NCI-H345 (cell line): ENCODE results near the gene DNAAF1.
A peak's percentile ranks its signal among the peaks of the same experiment; 100 is the strongest.

ENCODE experiments used
- DNase-seq: peaks from one replicate; lab custom pipeline; 2025; lab: John Stamatoyannopoulos, UW

DNAAF1 gene

GRCh38 chr16:84124257-84125073, 20.6 kb upstream of the DNAAF1 start:
- no peak for DNase-seq

- DNase-seq, result no peak
These were observed 14.0 kb upstream of the DNAAF1 start for GRCh38 chr16:84131117-84131516.

GRCh38 chr16:84132527-84133285, 12.4 kb upstream of the DNAAF1 start:
- no peak for DNase-seq

- DNase-seq, result no peak
These were observed 8.6 kb upstream of the DNAAF1 start for GRCh38 chr16:84136331-84137125.

GRCh38 chr16:84137287-84137686, 7.8 kb upstream of the DNAAF1 start:
- no peak for DNase-seq

- no peak for DNase-seq
These were observed 7.2 kb upstream of the DNAAF1 start for GRCh38 chr16:84137769-84138357.

- DNase-seq, result no peak
These were observed 6.6 kb upstream of the DNAAF1 start for GRCh38 chr16:84138500-84138823.

GRCh38 chr16:84138824-84139627, 6.1 kb upstream of the DNAAF1 start:
- DNase-seq, result peak; percentile 55

GRCh38 chr16:84139628-84140258, 5.4 kb upstream of the DNAAF1 start:
- DNase-seq, result no peak

- DNase-seq, result no peak
These were observed 3.9 kb upstream of the DNAAF1 start for GRCh38 chr16:84141143-84141670.

- DNase-seq, result no peak
These were observed 2.0 kb upstream of the DNAAF1 start for GRCh38 chr16:84143081-84143480.

- DNase-seq, result no peak
These were observed 1.3 kb upstream of the DNAAF1 start for GRCh38 chr16:84143784-84144199.

- peak; percentile 14 for DNase-seq
These were observed 774 bp upstream of the DNAAF1 start for GRCh38 chr16:84144209-84144858.

- no peak for DNase-seq
These were observed 5.8 kb downstream of the DNAAF1 start for GRCh38 chr16:84150926-84151325.

- no peak for DNase-seq
These were observed 8.6 kb downstream of the DNAAF1 start for GRCh38 chr16:84153660-84154214.

GRCh38 chr16:84155226-84155625, 10.1 kb downstream of the DNAAF1 start:
- no peak for DNase-seq

GRCh38 chr16:84155771-84156170, 10.7 kb downstream of the DNAAF1 start:
- DNase-seq, result no peak

GRCh38 chr16:84156342-84156784, 11.3 kb downstream of the DNAAF1 start:
- DNase-seq, result no peak

- DNase-seq, result no peak
These were observed 13.9 kb downstream of the DNAAF1 start for GRCh38 chr16:84159007-84159406.

- no peak for DNase-seq
These were observed 14.7 kb downstream of the DNAAF1 start for GRCh38 chr16:84159800-84160199.
